HepG2 (cell line): ENCODE measurements around the gene NFIC. TPM values are rescaled to one million over a fixed set of nuclear protein-coding genes. Genes with fewer than 3 reads are reported as not detected.

Experiments
- ATAC-seq: fragments of 200-7000 bp; cut with Tn5 transposase; 3 replicates; pipeline ENCODE4 v1.9.1; 2020; ENCODE audit warnings: mild to moderate bottlenecking, moderate library complexity
- BruUV-seq: library from RNA; stranded (reverse); fragments of 400-500 nt; replicated peaks from 2 replicates; lab custom pipeline; 2021; lab: Mats Ljungman, UMichigan
- CTCF ChIA-PET: fragments of 300-600 bp; formaldehyde crosslinking; extraction: SDS; loops from one replicate; lab custom pipeline; 2021; ENCODE audit warnings: low total read pairs, inconsistent platforms, low intra/inter-chr PET ratio; lab: Yijun Ruan, JAX
- POLR2A ChIA-PET: fragments of 350-600 bp; sonication (Branson Sonifier 250); formaldehyde crosslinking; loops from one replicate; lab custom pipeline; 2020; ENCODE audit warnings: antibody characterized with exemption, inconsistent platforms; lab: Yijun Ruan, JAX
- DNase-seq: peaks from one replicate; pipeline ENCODE4 v3.0.0-alpha.2; 2015; ENCODE audit warnings: low spot score
- FAIRE-seq: peaks from 3 replicates; lab custom pipeline; 2011; peaks lifted over from hg19 to GRCh38; lab: Jason Lieb, UNC
- H2AFZ ChIP-seq: one replicate; pipeline ENCODE4 v1.6.1; 2011; ENCODE audit warnings: low read length, inconsistent platforms
- H3K27ac ChIP-seq: fragments of 300-600 bp; 3 replicates; pipeline ENCODE4 v1.8.0; 2011; ENCODE audit warnings: mixed run types, mild to moderate bottlenecking, mixed read lengths, low read length, inconsistent platforms; ENCODE audit not compliant: insufficient read depth; ENCODE audit errors: extremely low read length
- H3K27me3 ChIP-seq, 2 experiments: fragments of 200-600 bp in 1 of 2; 2 replicates in 1 of 2; 3 replicates in 1 of 2; pipeline versions ENCODE4 v1.6.0 to v1.8.0; 2011; ENCODE audit warnings: low read length in 2 of 2, mild to moderate bottlenecking in 2 of 2, moderate library complexity in 2 of 2, inconsistent platforms in 1 of 2; ENCODE audit not compliant: insufficient read depth in 2 of 2, control insufficient read depth in 1 of 2
- H3K36me3 ChIP-seq, 2 experiments: fragments of 200-600 bp in 1 of 2; replicated peaks in 1 of 2; 2 replicates in 1 of 2; 3 replicates in 1 of 2; pipeline versions ENCODE4 v1.5.1 to v1.8.0; 2011; ENCODE audit warnings: low read length in 2 of 2, inconsistent platforms in 1 of 2; ENCODE audit not compliant: insufficient read depth in 2 of 2, control insufficient read depth in 1 of 2
- H3K4me1 ChIP-seq: 2 replicates; pipeline ENCODE4 v1.5.1; 2012; ENCODE audit warnings: low read length, inconsistent platforms; ENCODE audit not compliant: insufficient read depth
- H3K4me2 ChIP-seq: 2 replicates; pipeline ENCODE4 v1.6.0; 2011; ENCODE audit warnings: low read depth, low read length, inconsistent platforms
- H3K4me3 ChIP-seq, 3 experiments: fragments of 200-600 bp in 1 of 3; sonication (generic), shearing (Covaris generic) in 1 of 3; replicated peaks in 1 of 3; 2 replicates each; pipeline ENCODE4 v1.5.1; 2011 to 2016; ENCODE audit warnings: low read length in 3 of 3, inconsistent platforms in 2 of 3, low read depth in 2 of 3, mild to moderate bottlenecking in 2 of 3, control low read depth in 1 of 3, mixed read lengths in 1 of 3; ENCODE audit not compliant: insufficient read depth in 1 of 3
- H3K79me2 ChIP-seq: one replicate; pipeline ENCODE4 v1.6.1; 2011; ENCODE audit warnings: low read length, inconsistent platforms; ENCODE audit not compliant: insufficient read depth
- H3K9ac ChIP-seq: 2 replicates; pipeline ENCODE4 v1.6.0; 2011; ENCODE audit warnings: mild to moderate bottlenecking, low read depth, low read length, inconsistent platforms; ENCODE audit not compliant: insufficient read depth
- H3K9me3 ChIP-seq: 2 replicates; pipeline ENCODE4 v1.5.1; 2012; ENCODE audit warnings: mild to moderate bottlenecking, low read length
- H4K20me1 ChIP-seq: 2 replicates; pipeline ENCODE4 v1.6.0; 2011; ENCODE audit warnings: inconsistent platforms, mild to moderate bottlenecking, low read length, moderate library complexity; ENCODE audit not compliant: insufficient read depth
- CSRNP2 ChIP-seq: sonication (generic); formaldehyde crosslinking; conservative IDR thresholded peaks from 2 replicates; pipeline ENCODE4 v1.8.0; 2022; ENCODE audit warnings: low read depth, missing genetic modification reagents
- ESRRA ChIP-seq: sonication (generic); formaldehyde crosslinking; IDR thresholded peaks from 2 replicates; pipeline ENCODE4 v1.5.1; 2020; ENCODE audit warnings: mild to moderate bottlenecking, low read depth, missing genetic modification reagents
- FOXO1 ChIP-seq: sonication (generic); formaldehyde crosslinking; IDR thresholded peaks from 2 replicates; pipeline ENCODE4 v1.4.0; 2020; ENCODE audit warnings: missing genetic modification reagents
- KAT8 ChIP-seq: IDR thresholded peaks from 2 replicates; pipeline ENCODE4 v1.6.1; 2016; ENCODE audit warnings: missing genetic modification reagents, missing compliant biosample characterization
- MTF2 ChIP-seq: sonication (generic); formaldehyde crosslinking; IDR thresholded peaks from 2 replicates; pipeline ENCODE4 v1.5.0; 2020; ENCODE audit warnings: missing genetic modification reagents, borderline replicate concordance
- NFIB ChIP-seq: sonication (generic); formaldehyde crosslinking; IDR thresholded peaks from 2 replicates; pipeline ENCODE4 v1.9.0; 2021; ENCODE audit warnings: missing genetic modification reagents, mild to moderate bottlenecking, borderline replicate concordance
- POLR2AphosphoS5 ChIP-seq: IDR thresholded peaks from 2 replicates; pipeline ENCODE4 v1.6.1; 2012; ENCODE audit warnings: low read depth, low read length
- SOX5 ChIP-seq: IDR thresholded peaks from 2 replicates; pipeline ENCODE4 v1.6.1; 2016; ENCODE audit warnings: borderline replicate concordance
- SRF ChIP-seq: IDR thresholded peaks from 2 replicates; pipeline ENCODE4 v1.6.1; 2011; ENCODE audit warnings: mild to moderate bottlenecking, low read depth, low read length, moderate library complexity
- ZKSCAN8 ChIP-seq: IDR thresholded peaks from 2 replicates; pipeline ENCODE4 v1.6.1; 2016; ENCODE audit warnings: borderline replicate concordance, missing genetic modification reagents, missing compliant biosample characterization
- ZMYM3 ChIP-seq: sonication (generic); formaldehyde crosslinking; IDR thresholded peaks from 2 replicates; pipeline ENCODE4 v1.5.1; 2020; ENCODE audit warnings: mild to moderate bottlenecking, missing genetic modification reagents
- ZNF121 ChIP-seq: sonication (generic); formaldehyde crosslinking; IDR thresholded peaks from 2 replicates; pipeline ENCODE4 v1.5.0; 2020; ENCODE audit warnings: mild to moderate bottlenecking, missing genetic modification reagents
- ZNF329 ChIP-seq: sonication (generic); formaldehyde crosslinking; IDR thresholded peaks from 2 replicates; pipeline ENCODE4 v1.9.0; 2021; ENCODE audit warnings: low read depth, mild to moderate bottlenecking, missing genetic modification reagents
- ZNF331 ChIP-seq: sonication (generic); formaldehyde crosslinking; IDR thresholded peaks from 2 replicates; pipeline ENCODE4 v1.4.0; 2020; ENCODE audit warnings: missing genetic modification reagents
- ZNF460 ChIP-seq: sonication (generic); formaldehyde crosslinking; IDR thresholded peaks from 2 replicates; pipeline ENCODE4 v1.5.1; 2020; ENCODE audit warnings: missing genetic modification reagents, mild to moderate bottlenecking, borderline replicate concordance
- ZNF605 ChIP-seq: sonication (generic); formaldehyde crosslinking; IDR thresholded peaks from 2 replicates; pipeline ENCODE4 v1.8.0; 2022; ENCODE audit warnings: mild to moderate bottlenecking, missing genetic modification reagents
- WGBS: methylation state at CpG from one replicate; pipeline ENCODE4 v1.1.6; 2017; ENCODE audit warnings: low lambda C conversion rate; 5-methylcytosine and 5-hydroxymethylcytosine counted together
- in situ Hi-C: cut with HindIII; loops from 2 replicates; pipeline ENCODE4 v1.10.0; 2017; ENCODE audit warnings: low pct_unique_long_range_greater_than_20kb; ENCODE audit not compliant: extremely low pct_ligation_motif_present
- intact Hi-C: fragments of 100-400 bp; cut with micrococcal nuclease; formaldehyde crosslinking; loops from one replicate; pipeline ENCODE4 v1.10.0; 2022; ENCODE audit not compliant: unreplicated experiment
- polyA plus RNA-seq, 8 experiments: library from polyadenylated mRNA; depleted of rRNA in 3 of 8; stranded (reverse) in 7 of 8; unstranded in 1 of 8; fragments of >200 nt; fragmentation: Illumina TruSeq in 4 of 8; extraction: Trizol in 4 of 8; gene quantifications; 2 replicates each; pipeline versions ENCODE4 v1.2.1 to v1.2.3, GENCODE V29; 2011 to 2016; ENCODE audit warnings: low read depth in 4 of 8, missing spikeins in 1 of 8, mixed read lengths in 1 of 8; ENCODE audit not compliant: insufficient read depth in 1 of 8
- total RNA-seq, 5 experiments: library from RNA; depleted of rRNA; stranded (reverse); fragments of >200 nt; fragmentation: Illumina TruSeq; extraction: Trizol; gene quantifications; 2 replicates each; pipeline ENCODE4 v1.2.3, GENCODE V29; 2016; ENCODE audit warnings: low read depth in 1 of 5

The NFIC gene
- total and polyA plus RNA-seq, 2 of the 13 experiments (the other 11 are each of a cell fraction or from before 2014, with no cell fraction given), result 1.3 to 2.5 TPM

GRCh38 chr19:3415695-3416094 is 49.3 kb downstream of the NFIC start:
- Histone ChIP-seq H3K4me1 (peaks cover 53% of the 10 kb centered on the region), H3K27ac (no peak overlapping the region), H3K36me3 (0 out of 5 replicates have a peak, but pooled peaks cover 0 to 4% of the 10 kb centered on the region in 2 experiments), H3K27me3 (no peaks in the 10 kb centered on the region), H3K9ac (no peak overlapping the region), H3K79me2 (no peaks in the 10 kb centered on the region), H3K4me2 (no peak overlapping the region), H4K20me1 (no peaks in the 10 kb centered on the region), H3K4me3 (no peak overlapping the region), H2AFZ (no peak overlapping the region), H3K9me3 (no peaks in the 10 kb centered on the region)
- WGBS, result 70% methylated on average over 3 of the region's 5 CpGs
- in situ Hi-C loops, result no loop called here
- TF ChIP-seq ZNF121 (CRISPR knock-in tag), result peak; percentile 93
- TF ChIP-seq ZNF329 (CRISPR knock-in tag), result no peak
- peak; percentile 28; the same call in 1 of the 2 replicates for TF ChIP-seq ZMYM3 (CRISPR knock-in tag)
- TF ChIP-seq ESRRA (CRISPR knock-in tag), result no peak
- peak; percentile 96 for TF ChIP-seq ZKSCAN8 (CRISPR knock-in tag)
- TF ChIP-seq ZNF605, result no peak
- ATAC-seq (no peak), DNase-seq (no peak), FAIRE-seq (no peak)
- CTCF ChIA-PET, result no interaction called here
- POLR2A ChIA-PET, result no interaction called here
- no TSS peak for BruUV-seq
- intact Hi-C loops, result no loop called here

- no peaks in the 10 kb centered on the region for H3K79me2 ChIP-seq
- TF ChIP-seq CSRNP2 (CRISPR knock-in tag), result no peak
- no peak for TF ChIP-seq MTF2 (CRISPR knock-in tag)
- TF ChIP-seq KAT8 (CRISPR knock-in tag), result no peak
- TF ChIP-seq SOX5 (CRISPR knock-in tag), result no peak
- TF ChIP-seq NFIB, result no peak
- TF ChIP-seq ZNF460, result no peak
- TF ChIP-seq SRF, result no peak
- TF ChIP-seq FOXO1 (CRISPR knock-in tag), result no peak
- no peak for TF ChIP-seq ZNF331
- no peak for TF ChIP-seq POLR2AphosphoS5
These were observed 53.9 kb downstream of the NFIC start for GRCh38 chr19:3420244-3420755.

More at GRCh38 chr19:3420244-3420755, 53.9 kb downstream of the NFIC start:
- Histone ChIP-seq H3K27me3 (no peaks in the 10 kb centered on the region), H3K9me3 (no peaks in the 10 kb centered on the region), H4K20me1 (no peaks in the 10 kb centered on the region), H3K4me2 (no peak overlapping the region), H3K27ac (no peak overlapping the region), H3K4me3 (no peak overlapping the region), H3K36me3 (peaks cover 0 to 6% of the 10 kb centered on the region in 2 experiments; a peak in 1 of 5 replicates), H3K4me1 (peaks cover 8% of the 10 kb centered on the region), H2AFZ (no peak overlapping the region), H3K9ac (no peak overlapping the region)
- 92% methylated on average over 11 of the region's 11 CpGs for WGBS
- BruUV-seq, result no TSS peak
- intact Hi-C loops (no loop called here), in situ Hi-C loops (no loop called here)
- FAIRE-seq (no peak), DNase-seq (no peak), ATAC-seq (no peak)
- ChIA-PET CTCF (no interaction called here), POLR2A (no interaction called here)
